Fibroblast of lung (primary cell): Measurements from ENCODE around the gene ALDH1L1.

Experiments used
- CTCF ChIP-seq, 2 donors: IDR thresholded peaks in 1 of 2; conservative IDR thresholded peaks in 1 of 2; 1 replicate in 1 of 2; 2 replicates in 1 of 2; pipeline ENCODE4 v1.5.1; 2011 to 2012; ENCODE audit warnings: low read length in 2 of 2, control low read depth in 1 of 2, inconsistent platforms in 1 of 2, low read depth in 1 of 2, mild to moderate bottlenecking in 1 of 2
- EZH2 ChIP-seq: IDR thresholded peaks from 2 replicates; pipeline ENCODE4 v1.5.1; 2012; ENCODE audit warnings: low read length, control low read depth, mild to moderate bottlenecking; ENCODE audit errors: missing control alignments

DNA sequence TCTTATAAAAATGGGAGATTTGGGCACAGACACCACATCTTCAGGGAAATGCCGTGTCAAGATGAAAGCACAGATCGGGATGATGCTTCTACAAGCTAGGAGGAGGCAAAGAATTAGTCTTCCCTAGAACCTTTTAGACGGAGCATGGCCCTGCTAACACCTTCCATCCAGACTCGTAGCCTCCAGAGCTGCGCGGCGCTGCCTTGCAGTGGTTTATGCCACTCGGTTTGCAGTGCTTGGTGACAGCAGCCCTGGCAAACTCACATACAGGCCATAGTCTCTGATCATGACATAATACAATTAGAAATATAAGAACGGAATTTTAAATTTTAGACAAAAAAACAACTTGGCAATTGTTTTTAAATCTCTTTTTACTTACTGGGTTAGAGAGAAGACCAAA is 59.3 kb downstream of the ALDH1L1 start:
- TF ChIP-seq CTCF (conservative IDR thresholded peaks at IDR 0.05 in 1 of 2, IDR thresholded peaks at IDR 0.05 in 1 of 2; ENCODE audit: low read depth in 1 of 2, low read length in 2 of 2), result no peak
- no peak for TF ChIP-seq EZH2
